Activated naive CD4-positive, alpha-beta T cell treated with Interleukin-2 at 50 U/mL for 16 hours (primary cell): ENCODE results near the gene CARF.
"Not testable (repeated sequence)": the region's sequence is repeated elsewhere in the genome, so short reads cannot be mapped to it uniquely, and the experiment has no call there.

Experiments
- DNase-seq: peaks from one replicate; pipeline ENCODE4 v3.0.0-alpha.2; 2020

Gene CARF

GRCh38 chr2:202941771-202942170 is 29.7 kb downstream of the CARF start:
- no peak for DNase-seq

GRCh38 chr2:202944408-202944807 is 32.3 kb downstream of the CARF start:
- DNase-seq = no peak

- DNase-seq = no peak
Measured at GRCh38 chr2:202944816-202945215, 32.7 kb downstream of the CARF start.

GRCh38 chr2:202945497-202945896 is 33.4 kb downstream of the CARF start:
- no peak for DNase-seq

- not testable (repeated sequence) for DNase-seq
Measured at GRCh38 chr2:202949333-202949732, 37.3 kb downstream of the CARF start.

- DNase-seq = no peak
Measured at GRCh38 chr2:202950592-202950991, 38.5 kb downstream of the CARF start.

GRCh38 chr2:202960524-202960923 is 48.4 kb downstream of the CARF start:
- DNase-seq = no peak

GRCh38 chr2:202963712-202964111 is 51.6 kb downstream of the CARF start:
- no peak for DNase-seq

- peak; percentile 20 for DNase-seq
Measured at GRCh38 chr2:202965810-202966460, 53.9 kb downstream of the CARF start.

- not testable (repeated sequence) for DNase-seq
Measured at GRCh38 chr2:202969404-202969803, 57.3 kb downstream of the CARF start.

GRCh38 chr2:202976809-202977208 is 64.7 kb downstream of the CARF start:
- DNase-seq = no peak

GRCh38 chr2:202982779-202983491 is 70.9 kb downstream of the CARF start:
- no peak for DNase-seq

GRCh38 chr2:202989749-202990148 is 77.7 kb downstream of the CARF start:
- no peak for DNase-seq

GRCh38 chr2:202990501-202990900 is 78.4 kb downstream of the CARF start:
- no peak for DNase-seq

- DNase-seq = not testable (repeated sequence)
Measured at GRCh38 chr2:202997113-202997512, 85.0 kb downstream of the CARF start.

GRCh38 chr2:203002054-203002821 is 90.2 kb downstream of the CARF start:
- no peak for DNase-seq

GRCh38 chr2:203003716-203004115 is 91.6 kb downstream of the CARF start:
- no peak for DNase-seq

GRCh38 chr2:203014456-203015199 is 102.6 kb downstream of the CARF start, which contains the start of gene NBEAL1:
TSS of gene NBEAL1 (plus strand) at chr2:203014875. CDS start at chr2:203016385, 1,510 bp downstream.
- peak; percentile 96 for DNase-seq

GRCh38 chr2:203016716-203017115 is 104.6 kb downstream of the CARF start:
- no peak for DNase-seq

GRCh38 chr2:203018181-203018580 is 106.1 kb downstream of the CARF start:
- no peak for DNase-seq

GRCh38 chr2:203019142-203019541 is 107.1 kb downstream of the CARF start:
- no peak for DNase-seq

GRCh38 chr2:203021991-203022390 is 109.9 kb downstream of the CARF start:
- DNase-seq = no peak

GRCh38 chr2:203022751-203023150 is 110.7 kb downstream of the CARF start:
- DNase-seq = no peak
